ENCODE data around the gene NOL4L. TPM values are rescaled to one million over a fixed set of nuclear protein-coding genes. Genes with fewer than 3 reads are reported as not detected.

The NOL4L gene
- total RNA-seq, 4 donors from 2014 or later, result 18.5 to 29.9 (median 24.8) TPM

GRCh38 chr20:32454164-32455145, 130.7 kb downstream of the NOL4L start:
- Histone ChIP-seq H3K4me3 (replicated peaks in 1 of 3) (no peak overlapping the region), H3K27ac (no peak overlapping the region), H3K9me3 (no peaks in the 10 kb centered on the region), H3K27me3 (no peaks in the 10 kb centered on the region), H3K4me1 (peaks cover 15 to 17% of the 10 kb centered on the region in 2 donors), H3K36me3 (peaks cover 19 to 22% of the 10 kb centered on the region in 2 donors)
- intact Hi-C loops (cut with DNase I), result loop anchor here (10.0 kb wide), 2 partner anchors 100 to 250 kb away; partner anchors contain the start of genes ASXL1, PLAGL2 and POFUT1
- 88 to 92% methylated on average over 24 to 25 of the region's 31 CpGs for WGBS, 2 donors
- no peak for DNase-seq
- TF ChIP-seq POLR2A (IDR thresholded peaks at IDR 0.05) (no peak), CTCF (IDR thresholded peaks at IDR 0.05) (no peak)

GRCh38 chr20:32453467-32454163, 131.5 kb downstream of the NOL4L start:
- no peaks in the 10 kb centered on the region for H3K27me3 ChIP-seq
- no peak for DNase-seq
- 88 to 96% methylated on average over 19 to 25 of the region's 28 CpGs for WGBS, 2 donors
- no peak for TF ChIP-seq CTCF (IDR thresholded peaks at IDR 0.05)
- no peak for TF ChIP-seq POLR2A (IDR thresholded peaks at IDR 0.05)
- H3K36me3 ChIP-seq, result peaks cover 19 to 22% of the 10 kb centered on the region in 2 donors
- no peak overlapping the region for H3K4me3 ChIP-seq (replicated peaks in 1 of 3)
- intact Hi-C loops (cut with DNase I), result loop anchor here (10.0 kb wide), 2 partner anchors 99 to 249 kb away; partner anchors contain the start of genes ASXL1, PLAGL2 and POFUT1
- H3K27ac ChIP-seq, result no peak overlapping the region
- peaks cover 15 to 17% of the 10 kb centered on the region in 2 donors for H3K4me1 ChIP-seq
- H3K9me3 ChIP-seq, result no peaks in the 10 kb centered on the region

- Histone ChIP-seq H3K4me3 (replicated peaks in 1 of 3) (no peak overlapping the region), H3K9me3 (no peaks in the 10 kb centered on the region), H3K27ac (no peak overlapping the region), H3K4me1 (peaks cover 18 to 19% of the 10 kb centered on the region in 2 donors), H3K36me3 (peaks cover 19 to 22% of the 10 kb centered on the region in 2 donors), H3K27me3 (no peaks in the 10 kb centered on the region)
- 92 to 97% methylated on average over 21 to 24 of the region's 24 CpGs for whole genome bisulfite sequencing, 2 donors
- TF ChIP-seq POLR2A (IDR thresholded peaks at IDR 0.05) (no peak), CTCF (IDR thresholded peaks at IDR 0.05) (no peak)
- intact Hi-C loops (cut with DNase I), result loop anchor here (10.0 kb wide), 2 partner anchors 98 to 248 kb away; partner anchors contain the start of genes ASXL1, PLAGL2 and POFUT1
- DNase-seq, result no peak
Observed at GRCh38 chr20:32452776-32453466, 132.2 kb downstream of the NOL4L start.

GRCh38 chr20:32451682-32452461, 133.3 kb downstream of the NOL4L start:
- Histone ChIP-seq H3K4me1 (peaks cover 14 to 17% of the 10 kb centered on the region in 2 donors), H3K36me3 (peaks cover 19 to 22% of the 10 kb centered on the region in 2 donors), H3K27ac (no peak overlapping the region), H3K9me3 (no peaks in the 10 kb centered on the region), H3K4me3 (replicated peaks in 1 of 3) (no peak overlapping the region), H3K27me3 (no peaks in the 10 kb centered on the region)
- 77 to 88% methylated on average over 18 to 22 of the region's 27 CpGs for WGBS, 2 donors
- DNase-seq, result no peak
- TF ChIP-seq CTCF (IDR thresholded peaks at IDR 0.05), result no peak
- TF ChIP-seq POLR2A (IDR thresholded peaks at IDR 0.05), result no peak
- intact Hi-C loops (cut with DNase I), result loop anchor here (10.0 kb wide), 2 partner anchors 97 to 247 kb away; partner anchors contain the start of genes ASXL1, PLAGL2 and POFUT1

All from thyroid gland (tissue), 4 donors.